ENCODE measurements around the gene ABLIM2.
A peak's percentile ranks its signal among the peaks of the same experiment; 100 is the strongest.

ABLIM2 gene

GRCh38 chr4:7987148-7987989 is 171.2 kb downstream of the ABLIM2 start:
- peak; percentile 80 for TF ChIP-seq CTCF (IDR thresholded peaks at IDR 0.05; ENCODE audit: insufficient read depth, low read depth, low read length, missing control alignments)
- no peak overlapping the region for H3K4me3 ChIP-seq (ENCODE audit: low read depth, low read length)
- peak; percentile 82 for DNase-seq (ENCODE audit: low read depth)

GRCh38 chr4:7985891-7986441 is 172.6 kb downstream of the ABLIM2 start:
- TF ChIP-seq CTCF (IDR thresholded peaks at IDR 0.05; ENCODE audit: insufficient read depth, low read depth, low read length, missing control alignments), result no peak
- DNase-seq (ENCODE audit: low read depth), result no peak
- H3K4me3 ChIP-seq (ENCODE audit: low read depth, low read length), result no peak overlapping the region

GRCh38 chr4:7985072-7985471 is 173.5 kb downstream of the ABLIM2 start:
- TF ChIP-seq CTCF (IDR thresholded peaks at IDR 0.05; ENCODE audit: insufficient read depth, low read depth, low read length, missing control alignments), result no peak
- no peak overlapping the region for H3K4me3 ChIP-seq (ENCODE audit: low read depth, low read length)
- DNase-seq (ENCODE audit: low read depth), result no peak

GRCh38 chr4:7984286-7984925 is 174.2 kb downstream of the ABLIM2 start:
- no peak overlapping the region for H3K4me3 ChIP-seq (ENCODE audit: low read depth, low read length)
- no peak for TF ChIP-seq CTCF (IDR thresholded peaks at IDR 0.05; ENCODE audit: insufficient read depth, low read depth, low read length, missing control alignments)
- no peak for DNase-seq (ENCODE audit: low read depth)

- no peak for DNase-seq (ENCODE audit: low read depth)
- no peak overlapping the region for H3K4me3 ChIP-seq (ENCODE audit: low read depth, low read length)
- TF ChIP-seq CTCF (IDR thresholded peaks at IDR 0.05; ENCODE audit: insufficient read depth, low read depth, low read length, missing control alignments), result no peak
Measured at GRCh38 chr4:7983296-7983695, 175.3 kb downstream of the ABLIM2 start.

- no peak overlapping the region for H3K4me3 ChIP-seq (ENCODE audit: low read depth, low read length)
- DNase-seq (ENCODE audit: low read depth), result no peak
- no peak for TF ChIP-seq CTCF (IDR thresholded peaks at IDR 0.05; ENCODE audit: insufficient read depth, low read depth, low read length, missing control alignments)
Measured at GRCh38 chr4:7981738-7982394, 176.7 kb downstream of the ABLIM2 start.

All from GM12865 (cell line).